Prostate gland (tissue), 2 donors: ENCODE data around the gene PLPP7.

ENCODE experiments used
- POLR2A ChIP-seq: fragments of 450-650 bp; IDR thresholded peaks from one replicate; pipeline ENCODE4 v1.6.1; 2016; ENCODE audit warnings: antibody characterized with exemption, mild to moderate bottlenecking
- TF ChIP-seq, protein P1 (sequence below), 4 experiments: fragments of 200-600 bp in 2 of 4; fragments of 450-650 bp in 2 of 4; sonication (generic) in 2 of 4; IDR thresholded peaks; 1 replicate in 3 of 4; 2 replicates in 1 of 4; pipeline ENCODE4 v1.5.1; 2016 to 2019; ENCODE audit warnings: antibody characterized with exemption in 4 of 4, mild to moderate bottlenecking in 2 of 4, moderate library complexity in 2 of 4

DNA sequence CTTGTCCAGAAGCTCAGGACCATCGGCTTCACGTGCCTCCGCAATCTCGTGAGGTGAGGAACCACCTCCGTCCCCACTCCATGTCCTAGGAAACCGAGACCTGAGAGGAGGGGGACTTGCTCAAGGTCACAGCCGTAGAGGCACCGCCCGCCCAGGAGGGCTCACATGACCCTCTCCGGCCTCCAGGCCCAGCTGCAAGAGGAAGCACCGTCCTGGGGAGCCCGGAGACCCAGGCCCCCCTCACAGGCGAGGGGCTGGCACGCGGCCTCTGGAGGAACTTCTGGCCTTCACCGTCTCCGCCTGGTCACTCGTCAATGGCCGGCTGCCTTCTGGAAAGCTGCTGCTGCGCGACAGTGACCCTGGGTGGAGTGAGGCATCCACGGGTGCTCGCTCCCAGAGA lies 37.4 kb upstream of the PLPP7 start:
- TF ChIP-seq, protein P1, sequence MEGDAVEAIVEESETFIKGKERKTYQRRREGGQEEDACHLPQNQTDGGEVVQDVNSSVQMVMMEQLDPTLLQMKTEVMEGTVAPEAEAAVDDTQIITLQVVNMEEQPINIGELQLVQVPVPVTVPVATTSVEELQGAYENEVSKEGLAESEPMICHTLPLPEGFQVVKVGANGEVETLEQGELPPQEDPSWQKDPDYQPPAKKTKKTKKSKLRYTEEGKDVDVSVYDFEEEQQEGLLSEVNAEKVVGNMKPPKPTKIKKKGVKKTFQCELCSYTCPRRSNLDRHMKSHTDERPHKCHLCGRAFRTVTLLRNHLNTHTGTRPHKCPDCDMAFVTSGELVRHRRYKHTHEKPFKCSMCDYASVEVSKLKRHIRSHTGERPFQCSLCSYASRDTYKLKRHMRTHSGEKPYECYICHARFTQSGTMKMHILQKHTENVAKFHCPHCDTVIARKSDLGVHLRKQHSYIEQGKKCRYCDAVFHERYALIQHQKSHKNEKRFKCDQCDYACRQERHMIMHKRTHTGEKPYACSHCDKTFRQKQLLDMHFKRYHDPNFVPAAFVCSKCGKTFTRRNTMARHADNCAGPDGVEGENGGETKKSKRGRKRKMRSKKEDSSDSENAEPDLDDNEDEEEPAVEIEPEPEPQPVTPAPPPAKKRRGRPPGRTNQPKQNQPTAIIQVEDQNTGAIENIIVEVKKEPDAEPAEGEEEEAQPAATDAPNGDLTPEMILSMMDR (IDR thresholded peaks at IDR 0.05), result no peak
- no peak for TF ChIP-seq POLR2A
